HG03108 (cell line): ENCODE measurements around the gene CPM.

Experiments
- ATAC-seq: cut with Tn5 transposase; IDR thresholded peaks from one replicate; pipeline ENCODE4 v1.9.1; 2021; ENCODE audit warnings: moderate library complexity; ENCODE audit not compliant: unreplicated experiment

The CPM gene

GRCh38 chr12:68932961-68933893 is at the start of gene CPM:
Gene CPM (minus strand): TSS chr12:68933171. CDS start chr12:68932837, 334 bp downstream.
- ATAC-seq, result peak; percentile 96

- ATAC-seq, result no peak
Measured at GRCh38 chr12:68981516-68981915, 48.5 kb upstream of the CPM start.

DNA sequence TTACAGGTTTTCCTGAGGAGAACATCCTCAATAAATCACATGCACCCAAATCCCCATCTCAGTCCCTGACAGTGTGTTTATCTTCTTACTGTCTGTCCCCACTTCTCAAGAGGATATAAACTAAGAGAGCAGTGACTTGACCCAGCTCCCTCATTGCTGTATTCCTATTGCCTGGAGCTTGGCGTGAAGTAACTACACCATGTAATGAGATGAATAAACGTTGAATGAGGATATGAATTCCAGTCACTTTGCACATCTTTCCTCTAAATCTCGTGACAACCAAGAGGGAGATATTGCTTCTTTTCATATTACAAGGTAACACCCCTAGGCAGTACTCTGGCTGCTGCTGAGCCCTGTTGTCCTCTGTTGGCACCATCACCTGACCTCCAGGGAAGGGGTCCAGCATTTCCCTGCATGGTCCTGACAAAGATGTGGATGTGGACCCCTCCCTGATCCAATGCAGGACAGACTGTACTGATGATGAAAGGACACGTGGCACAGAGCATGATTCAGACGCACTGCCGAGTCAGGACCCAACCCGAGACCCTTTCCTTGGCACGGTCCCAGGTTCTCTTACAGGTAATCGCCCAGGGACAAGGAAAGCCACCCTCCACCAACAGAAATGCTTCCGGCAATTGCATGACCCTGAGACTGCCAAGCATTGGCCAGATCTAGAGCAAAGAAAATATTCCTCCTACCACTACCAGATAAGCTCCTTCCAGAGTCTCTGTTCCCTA is 47.7 kb upstream of the CPM start:
- no peak for ATAC-seq

GRCh38 chr12:68978678-68979077 is 45.7 kb upstream of the CPM start:
- no peak for ATAC-seq

DNA sequence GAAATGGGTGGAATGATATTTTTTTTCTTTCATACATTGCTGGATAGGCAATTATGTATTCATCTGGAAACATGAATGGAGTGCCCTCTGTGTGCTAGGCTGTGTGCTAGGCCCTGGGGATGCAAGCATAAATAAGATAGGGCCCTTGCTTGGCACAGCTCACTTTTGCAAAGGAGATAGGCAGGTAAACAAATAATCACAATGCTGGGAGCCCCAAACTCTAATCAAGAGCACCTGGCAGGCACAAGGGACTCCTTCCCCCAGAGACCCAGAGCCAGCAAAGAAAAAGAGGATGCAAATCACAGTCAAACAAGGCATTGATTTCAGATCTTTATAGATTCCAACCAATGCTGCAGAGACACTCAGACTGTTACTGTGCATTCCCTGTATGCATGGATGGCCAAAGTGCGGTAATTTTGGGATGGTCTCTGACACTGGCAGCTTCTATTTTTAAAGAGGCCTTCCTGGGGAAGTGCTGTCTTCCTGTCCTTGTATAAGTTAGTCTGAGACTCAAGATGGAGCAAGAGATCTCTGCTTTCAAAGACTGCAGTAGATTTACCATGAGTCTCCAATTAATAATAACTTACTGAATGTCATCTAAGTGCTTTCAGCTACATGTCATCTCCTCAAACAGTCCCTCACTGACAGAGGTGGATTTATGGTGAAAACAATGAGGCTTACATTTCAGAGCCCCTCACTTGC is 45.1 kb upstream of the CPM start:
- ATAC-seq, result no peak

GRCh38 chr12:68977335-68977734 is 44.4 kb upstream of the CPM start:
- no peak for ATAC-seq

- peak; percentile 53 for ATAC-seq
Measured at GRCh38 chr12:68976395-68976841, 43.4 kb upstream of the CPM start.

GRCh38 chr12:68975811-68976210 is 42.8 kb upstream of the CPM start:
- no peak for ATAC-seq

DNA sequence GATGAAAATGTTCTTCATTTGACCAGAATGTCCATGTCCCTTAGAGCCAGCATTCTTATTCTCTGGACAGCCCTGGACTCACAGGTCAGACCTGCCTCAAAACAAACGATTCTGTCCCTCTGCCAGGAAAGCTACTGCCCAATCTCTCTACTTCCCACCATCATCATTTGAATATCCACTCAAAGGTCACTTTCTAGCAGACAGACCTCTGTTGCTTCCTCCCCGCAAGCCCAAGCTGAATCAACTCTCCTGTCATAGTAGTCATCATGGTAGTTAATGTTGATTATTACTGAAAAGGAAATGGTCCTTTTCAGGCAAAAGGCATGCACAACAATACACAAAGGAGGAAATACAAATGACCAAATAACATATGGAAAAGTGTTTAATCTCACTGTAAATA is 39.6 kb upstream of the CPM start:
- no peak for ATAC-seq

- ATAC-seq, result no peak
Measured at GRCh38 chr12:68971404-68971803, 38.4 kb upstream of the CPM start.

- no peak for ATAC-seq
Measured at GRCh38 chr12:68970951-68971350, 38.0 kb upstream of the CPM start.

GRCh38 chr12:68970306-68970705 is 37.3 kb upstream of the CPM start:
- ATAC-seq, result no peak

DNA sequence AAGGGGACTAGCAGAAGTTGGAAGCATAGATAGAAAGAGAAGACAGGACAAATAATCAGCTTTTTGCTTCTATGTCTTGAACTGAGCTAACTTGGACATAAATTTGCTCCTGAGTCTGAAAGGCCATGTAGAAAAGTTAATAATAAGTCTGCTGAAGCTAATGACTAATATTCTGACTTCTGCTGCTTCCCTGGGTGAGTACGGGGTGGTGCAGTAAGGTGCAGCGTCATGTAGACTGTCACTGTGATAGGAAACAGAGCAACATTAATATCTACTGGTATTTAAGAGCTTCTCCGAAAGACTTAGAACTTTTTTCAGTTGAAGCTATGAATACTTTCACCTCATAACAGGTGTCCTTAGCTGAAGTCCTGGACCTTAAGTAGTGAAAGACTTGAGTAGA is 34.1 kb upstream of the CPM start:
- ATAC-seq, result peak; percentile 79

DNA sequence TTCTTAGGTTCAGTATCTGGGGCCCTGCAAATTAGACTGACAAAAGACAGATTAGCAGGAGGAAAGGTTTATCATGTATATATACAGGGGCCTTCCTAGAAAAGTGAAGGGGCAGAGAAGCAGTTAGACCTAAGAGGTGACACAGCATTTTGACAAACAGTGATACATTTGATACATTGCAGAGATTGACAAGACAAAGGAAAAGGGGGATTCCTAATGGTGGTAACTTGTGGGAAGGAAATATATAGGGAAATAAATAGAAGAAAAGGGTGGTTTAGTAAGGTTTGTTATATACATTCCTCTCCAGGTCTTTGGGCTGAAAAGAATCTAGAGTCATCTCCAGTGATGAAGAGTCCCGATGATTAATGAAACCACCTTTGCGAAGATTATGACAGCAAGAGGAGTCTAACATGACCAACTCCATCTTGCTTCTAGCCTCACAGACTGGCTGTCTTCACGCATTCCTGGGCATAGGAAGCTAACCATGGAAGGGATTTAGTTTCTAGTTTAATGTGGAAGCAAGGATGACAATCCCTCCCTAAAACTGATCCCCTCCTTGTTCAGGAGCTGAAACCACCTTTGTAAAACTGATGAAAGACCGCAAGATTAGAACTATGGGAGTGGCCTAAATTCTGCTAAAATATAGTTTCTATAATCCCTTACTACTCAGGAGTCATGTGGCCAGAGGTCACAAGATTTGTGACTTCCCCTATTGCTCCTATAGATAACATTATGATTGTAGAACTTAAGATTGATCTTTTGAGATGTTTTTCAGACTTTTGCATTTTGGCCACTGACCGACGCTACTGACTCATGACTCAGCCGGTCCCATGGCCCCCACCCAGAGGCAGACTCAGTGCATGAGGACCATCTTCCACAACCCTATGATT is 31.1 kb upstream of the CPM start:
- no peak for ATAC-seq

DNA sequence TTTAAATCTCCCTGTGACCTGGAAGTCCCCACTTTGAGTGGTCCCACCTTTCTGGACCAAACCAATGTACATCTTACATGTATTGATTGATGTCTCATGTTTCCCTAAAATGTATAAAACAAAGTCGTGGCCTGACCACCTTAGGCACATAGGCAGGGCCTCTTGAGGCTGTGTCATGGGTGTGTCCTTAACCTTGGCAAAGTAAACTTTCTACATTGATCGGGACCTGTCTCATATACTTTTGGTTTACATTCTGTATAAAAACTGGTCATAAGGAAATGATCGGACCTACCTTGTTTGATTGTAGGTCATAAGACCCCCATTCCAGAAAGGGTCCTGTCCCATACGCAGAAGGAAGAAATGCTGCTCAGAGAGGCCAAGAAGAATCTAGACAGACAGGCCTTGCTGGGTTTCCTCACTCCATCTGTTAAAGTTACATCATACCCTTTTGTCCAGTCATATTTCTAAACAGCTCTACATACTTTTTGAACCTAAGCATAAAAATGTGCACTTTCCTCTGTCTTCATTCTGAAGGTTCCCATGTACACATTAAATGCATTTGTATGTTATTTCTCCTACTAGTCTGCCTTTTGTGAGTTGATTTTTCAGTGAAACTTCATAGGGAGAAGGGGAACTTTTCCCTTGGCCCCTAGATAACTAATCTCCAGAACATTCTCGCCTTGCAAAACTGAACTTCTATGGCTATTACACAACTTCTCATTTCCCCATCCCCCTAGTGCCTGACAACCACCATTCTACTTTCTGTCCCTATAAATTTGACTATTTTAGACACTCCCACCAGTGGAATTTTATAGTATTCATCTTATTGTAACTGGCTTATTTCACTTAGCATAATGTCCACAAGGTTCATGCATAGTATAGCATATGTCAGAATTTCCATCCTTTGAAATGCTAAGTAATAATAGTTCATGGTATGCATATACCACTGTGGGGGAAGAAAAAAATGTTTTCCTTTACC is 30.2 kb upstream of the CPM start:
- no peak for ATAC-seq

GRCh38 chr12:68959891-68960464 is 27.0 kb upstream of the CPM start:
- no peak for ATAC-seq

DNA sequence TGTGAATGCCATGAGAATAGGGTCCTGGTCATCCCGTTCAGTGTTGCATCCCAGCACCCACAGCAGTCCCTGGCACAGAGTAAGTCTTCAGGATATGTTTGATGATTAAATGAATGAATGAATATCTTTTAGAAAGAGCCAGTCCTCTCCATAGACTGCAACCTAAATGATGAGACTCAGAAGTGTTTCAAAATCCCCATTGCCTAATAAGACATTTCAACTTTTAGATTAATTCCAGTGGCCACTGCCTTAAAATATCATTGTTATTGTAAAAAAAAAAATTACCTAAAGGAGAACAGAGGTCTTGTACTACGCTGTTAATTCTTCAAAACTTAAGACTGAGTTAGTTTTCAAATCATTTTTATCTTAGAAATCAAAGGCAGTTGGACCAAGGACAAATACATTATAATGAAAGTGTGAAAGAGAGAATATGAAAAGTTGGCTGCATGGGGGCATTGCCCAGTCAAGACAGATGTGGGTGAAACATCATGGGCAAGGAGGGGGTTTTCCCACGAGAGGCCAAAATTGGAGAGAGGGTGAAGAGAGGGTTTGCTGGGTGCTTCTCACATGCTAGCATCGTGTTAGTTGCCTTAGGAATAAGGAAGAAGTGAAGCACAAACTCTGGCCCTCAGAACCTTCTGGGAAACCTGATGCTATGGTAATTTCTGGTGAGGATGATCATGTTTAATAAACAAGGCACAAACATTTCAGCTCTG is 26.3 kb upstream of the CPM start:
- ATAC-seq, result no peak

DNA sequence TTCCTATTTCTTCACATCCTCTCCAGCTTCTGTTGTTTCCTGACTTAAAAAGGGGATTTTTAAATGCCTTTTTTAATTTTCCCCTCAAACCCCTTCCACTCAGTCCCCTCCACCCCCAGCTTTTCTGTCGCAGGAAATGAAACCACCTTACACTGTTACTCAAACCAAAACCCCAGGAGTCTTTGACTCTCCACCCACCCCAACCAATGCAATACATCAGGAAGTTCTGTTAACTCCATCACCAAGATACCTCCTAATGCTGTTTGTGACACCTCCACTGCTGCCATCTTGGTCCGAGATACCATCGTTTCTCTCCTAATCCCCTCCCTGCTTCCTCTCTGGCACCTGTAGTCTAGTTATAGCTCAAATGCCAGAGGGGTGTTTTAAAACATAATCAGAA is 25.4 kb upstream of the CPM start:
- peak; percentile 91 for ATAC-seq
